Body of pancreas (tissue), 4 donors: ENCODE results near the gene MAVS.

Source experiments
- CTCF ChIP-seq, 7 experiments: fragments of 450-650 bp in 4 of 7; fragments of 200-600 bp in 3 of 7; sonication (generic) in 3 of 7; IDR thresholded peaks; one replicate each; pipeline ENCODE4 v1.5.1; 2016 to 2019; ENCODE audit warnings: antibody characterized with exemption in 7 of 7
- POLR2A ChIP-seq, 3 donors: fragments of 450-650 bp; IDR thresholded peaks; one replicate each; pipeline ENCODE4 v1.6.1; 2016; ENCODE audit warnings: antibody characterized with exemption in 3 of 3, mild to moderate bottlenecking in 2 of 3

- TF ChIP-seq CTCF (IDR thresholded peaks at IDR 0.05) = no peak
- TF ChIP-seq POLR2A (IDR thresholded peaks at IDR 0.05) = no peak
These were observed 67.8 kb downstream of the MAVS start for GRCh38 chr20:3914446-3914845.
